C4-2B (cell line): ENCODE data around the gene KCNIP1.

Experiments used
- H3K27ac ChIP-seq: fragments of 450-650 bp; 2 replicates; pipeline ENCODE4 v1.5.1; 2017
- CTCF ChIP-seq: fragments of 450-650 bp; conservative IDR thresholded peaks from 2 replicates; pipeline ENCODE4 v1.5.1; 2017; ENCODE audit warnings: mild to moderate bottlenecking
- ZFX ChIP-seq: fragments of 450-650 bp; IDR thresholded peaks from 2 replicates; pipeline ENCODE4 v1.6.1; 2017

The KCNIP1 gene

GRCh38 chr5:170509348-170509660 is 5.5 kb downstream of the KCNIP1 start:
- H3K27ac ChIP-seq: no peak overlapping the region
- TF ChIP-seq CTCF (no peak), ZFX (no peak)

- no peak overlapping the region for H3K27ac ChIP-seq
- TF ChIP-seq ZFX (no peak), CTCF (no peak)
Measured at GRCh38 chr5:170510126-170510525, 6.3 kb downstream of the KCNIP1 start.

- H3K27ac ChIP-seq: no peak overlapping the region
- TF ChIP-seq ZFX (no peak), CTCF (no peak)
Measured at GRCh38 chr5:170510559-170510958, 6.7 kb downstream of the KCNIP1 start.

- no peak overlapping the region for H3K27ac ChIP-seq
- no peak for TF ChIP-seq ZFX
- TF ChIP-seq CTCF: no peak
Measured at GRCh38 chr5:170511551-170512258, 7.9 kb downstream of the KCNIP1 start.

- H3K27ac ChIP-seq: no peak overlapping the region
- TF ChIP-seq ZFX (no peak), CTCF (no peak)
Measured at GRCh38 chr5:170513856-170514525, 10.2 kb downstream of the KCNIP1 start.

- no peak overlapping the region; the same call in 1 of the 2 replicates for H3K27ac ChIP-seq
- no peak for TF ChIP-seq ZFX
- no peak for TF ChIP-seq CTCF
Measured at GRCh38 chr5:170517411-170517810, 13.6 kb downstream of the KCNIP1 start.

GRCh38 chr5:170518277-170518676 is 14.5 kb downstream of the KCNIP1 start:
- peak overlapping the region; percentile 33; the same call in 1 of the 2 replicates for H3K27ac ChIP-seq
- TF ChIP-seq ZFX: no peak

- no peak for TF ChIP-seq CTCF
- TF ChIP-seq ZFX: no peak
Measured at GRCh38 chr5:170519549-170519948, 15.7 kb downstream of the KCNIP1 start.

More at GRCh38 chr5:170519549-170519948, 15.7 kb downstream of the KCNIP1 start:
- H3K27ac ChIP-seq: no peak overlapping the region; the same call in 1 of the 2 replicates
